IPS-11a (cell line): ENCODE measurements around the gene ACO2.
A peak's percentile ranks its signal among the peaks of the same experiment; 100 is the strongest.
"Not testable (repeated sequence)": the region's sequence is repeated elsewhere in the genome, so short reads cannot be mapped to it uniquely, and the experiment has no call there.

Experiments used
- H3K4me3 ChIP-seq: one replicate; pipeline ENCODE4 v1.5.1; 2013; ENCODE audit warnings: low read depth, low read length, control low read depth

ACO2 gene

GRCh38 chr22:41468381-41469217, at the start of gene ACO2, which contains the start of gene PHF5A:
TSS of gene ACO2 (plus strand) at chr22:41469117. CDS start at chr22:41469147, 30 bp downstream.
TSS of gene PHF5A (minus strand) at chr22:41468692. CDS start at chr22:41468653, 39 bp downstream.
- peak within 1 kb of the TSS; percentile 93 for H3K4me3 ChIP-seq

DNA sequence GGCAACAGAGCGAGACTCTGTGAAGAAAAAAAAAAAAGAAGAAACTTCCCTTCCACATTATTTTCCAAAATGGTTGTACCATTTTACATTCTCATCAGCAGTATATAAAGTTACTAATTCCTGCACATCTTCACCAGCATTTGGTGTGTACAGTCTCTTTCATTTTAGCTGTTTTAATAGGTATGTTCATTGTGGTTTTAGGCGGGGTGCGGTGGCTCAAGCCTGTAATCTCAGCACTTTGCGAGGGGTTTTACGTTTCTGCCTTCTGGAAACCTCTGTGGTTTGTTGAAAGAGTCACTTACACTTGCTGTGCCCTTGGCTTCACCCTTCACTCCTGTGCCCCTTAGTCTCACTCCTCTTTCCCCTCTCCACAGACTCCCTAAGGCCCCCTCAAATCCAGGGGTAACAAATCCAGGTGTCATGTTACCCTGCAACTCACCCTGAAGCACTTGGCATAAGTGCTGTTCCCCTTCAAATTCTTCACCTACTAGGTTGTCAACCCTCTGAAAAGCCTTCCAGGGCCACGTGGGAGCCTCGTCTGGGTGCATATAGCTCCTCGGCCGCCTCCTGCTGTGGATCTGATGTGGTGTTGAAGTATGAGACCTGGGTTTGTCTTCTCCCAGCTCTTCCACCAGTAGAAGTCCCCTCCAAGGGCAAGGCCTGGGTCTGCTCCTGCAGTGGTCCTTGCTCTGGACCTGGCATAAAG, 43.1 kb upstream of the ACO2 start:
- no peak overlapping the region for H3K4me3 ChIP-seq

DNA sequence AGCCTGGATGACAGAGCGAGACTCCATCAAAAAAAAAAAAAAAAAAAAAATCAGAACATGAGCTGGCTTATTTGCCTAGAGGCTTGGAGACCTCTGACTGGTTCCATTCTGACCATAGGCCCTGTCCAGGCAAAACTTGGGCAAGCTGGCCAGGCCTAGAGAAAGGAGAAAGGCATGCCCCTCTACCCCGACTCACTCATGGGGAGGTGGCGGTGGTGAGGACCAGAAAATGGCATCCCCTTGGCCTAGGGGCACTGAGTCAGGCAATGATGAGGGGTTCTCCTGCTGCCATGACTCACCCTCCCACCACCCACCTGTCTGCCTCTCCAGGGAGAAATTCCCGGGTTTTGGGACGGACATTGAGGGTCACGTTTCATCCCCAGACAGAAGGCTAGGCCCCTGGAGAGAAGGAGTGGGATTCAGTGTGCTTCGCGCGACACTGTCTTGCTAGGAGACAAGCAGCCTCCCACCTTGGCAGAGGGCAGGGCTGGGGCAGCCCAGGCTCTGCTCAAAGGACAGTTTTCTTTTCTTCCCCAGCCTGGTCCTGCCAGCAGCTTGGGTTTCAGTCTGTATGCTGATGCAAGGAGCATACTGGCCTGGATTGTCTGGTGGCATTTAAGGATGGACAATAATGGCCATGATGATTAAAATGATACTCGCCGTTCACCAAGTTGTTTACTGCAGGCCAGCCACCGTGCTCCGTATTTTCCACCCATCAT, 39.5 kb upstream of the ACO2 start:
- H3K4me3 ChIP-seq = no peak overlapping the region

DNA sequence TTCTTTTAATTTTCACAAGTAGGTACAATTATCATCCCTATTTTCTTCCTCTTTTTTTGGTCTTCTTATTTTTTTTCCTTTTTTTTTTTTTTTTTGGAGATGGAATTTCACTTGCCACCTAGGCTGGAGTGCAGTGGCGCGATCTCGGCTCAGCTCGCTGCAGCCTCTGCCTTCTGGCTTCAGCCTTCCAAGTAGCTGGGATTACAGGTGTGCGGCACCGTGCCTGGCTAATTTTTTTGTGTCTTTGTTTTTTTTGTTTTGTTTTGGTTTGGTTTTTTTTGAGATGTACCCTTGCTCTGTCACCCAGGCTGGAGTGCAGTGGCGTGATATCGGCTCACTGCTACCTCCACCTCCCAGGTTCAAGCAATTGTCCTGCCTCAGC, 39.0 kb upstream of the ACO2 start:
- no peak overlapping the region for H3K4me3 ChIP-seq

DNA sequence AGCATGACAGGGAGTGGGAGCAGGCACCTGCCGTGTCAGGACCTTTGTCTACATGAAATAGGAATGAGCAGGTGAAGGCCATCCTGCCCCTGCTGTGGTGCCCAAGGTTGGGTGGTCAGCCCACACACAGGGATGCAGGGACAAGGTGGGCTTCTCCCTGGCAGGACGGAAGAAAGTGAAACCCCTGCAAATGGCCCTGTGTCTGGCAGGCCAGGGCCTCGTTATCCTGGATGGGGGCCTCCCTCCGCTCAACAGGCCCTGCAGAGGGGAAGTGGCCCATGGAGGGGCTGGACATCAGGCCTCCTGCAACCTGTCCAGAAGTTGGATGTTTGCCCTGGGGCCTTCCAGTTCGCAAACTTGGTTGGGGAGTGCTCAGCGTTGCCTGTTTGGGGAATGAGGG, 37.3 kb upstream of the ACO2 start:
- H3K4me3 ChIP-seq = no peak overlapping the region

GRCh38 chr22:41433480-41433879, 35.4 kb upstream of the ACO2 start:
- H3K4me3 ChIP-seq = not testable (repeated sequence)

DNA sequence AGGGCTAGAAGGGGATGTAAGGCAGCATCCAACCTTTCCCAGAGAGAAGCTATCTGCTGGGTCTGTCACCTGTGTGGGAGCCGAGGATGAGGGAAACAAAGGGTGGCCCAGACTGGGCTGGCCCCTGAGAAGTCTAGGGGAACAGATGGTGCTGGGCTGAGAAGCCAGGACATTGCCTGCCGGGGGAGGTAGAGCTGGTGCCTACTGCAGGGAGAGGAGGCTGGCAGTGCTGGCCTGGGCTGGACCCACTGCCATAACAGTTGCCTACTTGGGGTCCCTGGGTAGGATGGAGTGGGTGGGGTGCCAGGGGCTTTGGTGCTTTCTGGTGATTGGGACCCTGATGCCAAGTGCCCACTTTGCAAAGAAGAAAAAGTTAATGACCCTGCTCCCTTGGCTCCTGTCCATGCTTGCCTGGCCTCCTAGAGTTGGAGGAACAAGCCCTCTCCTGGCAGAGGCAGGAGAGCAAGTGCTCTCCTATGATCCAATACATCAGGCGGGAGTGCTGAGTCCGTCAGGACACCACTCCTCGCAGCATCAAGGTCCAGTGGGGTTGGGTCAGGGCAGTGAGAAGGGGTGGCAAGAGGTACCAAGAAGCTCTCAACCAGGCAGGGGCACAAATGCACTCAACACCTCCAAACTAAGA, 34.4 kb upstream of the ACO2 start:
- not testable (repeated sequence) for H3K4me3 ChIP-seq

DNA sequence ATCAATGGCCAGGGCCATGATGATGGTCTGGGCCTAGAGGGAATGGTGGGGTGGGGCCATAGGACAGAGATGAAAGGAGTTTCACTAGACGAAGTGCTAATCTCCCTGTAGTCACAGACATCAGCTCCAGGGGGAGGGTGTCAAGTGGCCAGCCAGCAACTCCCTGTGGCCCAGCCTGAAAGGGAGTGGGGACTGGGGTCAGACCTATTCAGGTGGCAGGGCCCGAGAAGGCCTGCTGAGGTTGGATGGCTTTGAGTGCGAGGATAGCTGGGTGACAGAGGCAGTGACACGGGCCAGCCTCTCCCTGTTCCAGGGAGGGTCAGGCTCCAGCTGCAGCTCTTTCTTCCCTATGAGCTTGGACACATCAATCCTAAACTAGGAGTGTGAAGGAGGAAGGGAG, 33.4 kb upstream of the ACO2 start:
- no peak overlapping the region for H3K4me3 ChIP-seq

DNA sequence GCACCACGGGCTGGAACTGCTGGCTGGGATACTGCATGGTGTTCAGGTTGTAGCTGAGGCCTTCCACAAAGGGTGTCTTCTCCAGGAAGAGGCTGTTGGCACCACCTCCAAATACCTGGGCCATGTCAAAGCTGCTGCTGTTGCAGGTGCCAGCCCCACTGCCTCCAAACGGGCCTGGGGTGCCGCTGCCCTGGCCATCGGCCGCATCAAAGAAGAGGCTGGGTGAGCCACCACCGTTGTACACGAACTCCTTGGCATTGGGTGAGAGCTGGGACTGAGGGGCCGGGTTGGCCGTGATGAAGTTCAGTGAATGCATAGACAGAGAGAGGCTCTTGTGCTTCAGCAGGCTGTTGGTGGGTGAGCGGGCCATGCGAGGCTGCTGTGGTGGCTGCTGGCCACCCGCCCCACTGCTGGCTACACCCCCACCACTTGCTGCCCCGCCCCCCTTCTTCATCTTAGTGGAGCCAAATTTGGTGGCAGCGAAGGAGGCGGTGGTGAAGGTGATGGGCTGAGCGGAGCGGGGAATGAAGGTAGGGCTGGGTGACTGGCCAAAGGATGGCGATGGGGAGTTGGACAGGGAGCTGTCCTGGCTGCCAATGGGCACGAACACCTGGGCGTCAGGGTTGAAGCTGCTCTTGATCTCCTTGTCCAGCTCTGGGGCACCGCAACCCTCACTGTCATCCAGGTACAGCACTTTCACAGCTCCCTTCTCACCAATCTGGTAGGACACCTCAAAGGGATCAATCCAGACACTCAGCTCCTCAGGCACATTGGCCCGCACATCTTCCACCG, 32.4 kb upstream of the ACO2 start:
- H3K4me3 ChIP-seq = no peak overlapping the region

- H3K4me3 ChIP-seq = no peak overlapping the region
These were observed 31.7 kb upstream of the ACO2 start for GRCh38 chr22:41437198-41437597.

- not testable (repeated sequence) for H3K4me3 ChIP-seq
These were observed 28.4 kb upstream of the ACO2 start for GRCh38 chr22:41440511-41440910.

- no peak overlapping the region for H3K4me3 ChIP-seq
These were observed 26.6 kb upstream of the ACO2 start for GRCh38 chr22:41442240-41442792.

DNA sequence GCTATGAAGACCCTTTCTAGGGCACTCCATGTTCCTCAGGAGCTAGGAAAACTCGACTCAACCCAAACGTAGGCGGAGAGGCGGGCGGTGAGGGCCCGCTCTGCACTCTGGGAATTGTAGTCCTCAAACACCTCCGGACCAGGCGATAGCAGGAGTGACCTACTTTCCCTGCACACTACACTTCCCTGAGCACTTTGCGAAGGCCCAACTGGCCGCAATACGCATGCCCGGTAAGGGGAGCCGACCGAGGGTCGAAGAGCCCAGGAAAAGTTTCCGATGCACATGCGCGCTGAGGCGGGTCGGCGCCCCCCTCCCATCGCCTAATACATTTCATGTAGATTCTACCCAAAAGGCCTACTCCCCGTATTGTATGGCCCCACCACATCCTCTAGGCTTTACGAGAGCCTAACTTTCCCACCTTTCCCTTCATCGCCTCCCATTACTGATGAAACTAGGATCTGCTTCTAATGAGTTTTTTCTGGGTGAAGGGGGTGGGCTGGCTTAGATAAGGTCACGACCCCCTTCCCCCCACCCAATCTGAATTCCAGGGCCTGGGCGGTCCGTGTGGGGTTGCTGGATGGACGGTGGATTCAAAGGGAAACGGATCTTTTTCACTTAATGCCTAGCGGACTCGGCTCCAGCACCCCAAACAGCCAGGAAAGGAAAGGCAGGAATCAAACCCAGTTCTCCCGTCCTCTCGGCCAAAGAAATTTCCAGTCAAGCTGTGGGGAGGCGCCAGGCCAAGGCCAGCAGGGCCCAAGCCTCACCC, 24.4 kb upstream of the ACO2 start:
- peak overlapping the region; percentile 70 for H3K4me3 ChIP-seq

- H3K4me3 ChIP-seq = peak overlapping the region; percentile 70
These were observed 23.5 kb upstream of the ACO2 start for GRCh38 chr22:41445129-41446056.

- peak overlapping the region; percentile 70 for H3K4me3 ChIP-seq
These were observed 22.8 kb upstream of the ACO2 start for GRCh38 chr22:41446057-41446501.

- H3K4me3 ChIP-seq = peak within 1 kb of the TSS; percentile 70
These were observed 22.1 kb upstream of the ACO2 start, which contains the start of gene TOB2 for GRCh38 chr22:41446639-41447434. TSS of gene TOB2 (minus strand) at chr22:41446801. CDS start at chr22:41437345, 9,456 bp downstream.
